GM23338 (cell line): ENCODE results near the gene PKLR.

Source experiments
- CTCF ChIP-seq, 2 experiments: fragments of 200-600 bp in 1 of 2; sonication (generic) in 1 of 2; conservative IDR thresholded peaks; 2 replicates each; pipeline versions ENCODE4 v1.5.1 to v1.6.1; 2016 to 2017; ENCODE audit warnings: antibody characterized with exemption in 2 of 2, low read depth in 2 of 2, mild to moderate bottlenecking in 2 of 2, moderate library complexity in 1 of 2
- NANOG ChIP-seq: IDR thresholded peaks from 2 replicates; pipeline ENCODE4 v1.6.1; 2016; ENCODE audit warnings: antibody characterized with exemption, borderline replicate concordance
- ZNF331 ChIP-seq: fragments of 250-450 bp; sonication (Bioruptor Pico); IDR thresholded peaks from 2 replicates; pipeline ENCODE4 v1.5.0; 2020; ENCODE audit warnings: low read depth, mild to moderate bottlenecking, moderate library complexity

GRCh38 chr1:155301342-155301841, at the start of gene PKLR:
- TF ChIP-seq NANOG (no peak), CTCF (conservative IDR thresholded peaks at IDR 0.05; ENCODE audit: low read depth in 2 of 2) (no peak), ZNF331 (CRISPR knock-in tag) (no peak)
